Keratinocyte (primary cell): Measurements from ENCODE around the gene FNIP2.

ENCODE experiments used
- EZH2 ChIP-seq: IDR thresholded peaks from one replicate; pipeline ENCODE4 v1.6.1; 2012; ENCODE audit warnings: inconsistent platforms, mild to moderate bottlenecking, low read length, moderate library complexity
- TF ChIP-seq, protein P1 (sequence below), 3 experiments: IDR thresholded peaks in 1 of 3; conservative IDR thresholded peaks in 1 of 3; optimal IDR thresholded peaks in 1 of 3; 2 replicates in 2 of 3; 3 replicates in 1 of 3; pipeline versions ENCODE3 to v1.5.1; 2011; ENCODE audit warnings: low read length in 3 of 3, mild to moderate bottlenecking in 3 of 3, moderate library complexity in 2 of 3, control low read depth in 1 of 3, inconsistent platforms in 1 of 3; ENCODE audit not compliant: insufficient read depth in 2 of 3; ENCODE audit errors: extremely low read depth in 1 of 3

DNA sequence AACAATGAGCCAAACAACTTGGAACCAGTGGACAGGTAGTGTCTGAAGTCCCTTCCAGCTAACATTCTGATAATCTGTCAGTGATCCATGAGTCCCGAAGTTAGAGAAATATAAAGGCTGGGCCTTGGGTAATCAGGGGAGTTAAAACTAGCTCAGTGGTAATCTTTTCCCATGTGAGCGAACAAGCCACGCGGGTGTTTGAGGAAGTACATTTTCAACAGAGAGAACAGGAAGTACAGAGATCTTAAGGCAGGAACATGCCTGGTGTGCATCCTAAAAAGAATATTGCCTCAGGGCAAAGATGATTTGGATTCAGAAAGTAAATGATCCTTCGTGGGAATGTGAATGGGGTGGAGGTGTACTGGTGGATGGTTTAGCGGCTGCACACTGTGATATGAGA is 42.9 kb downstream of the FNIP2 start:
- TF ChIP-seq, protein P1, sequence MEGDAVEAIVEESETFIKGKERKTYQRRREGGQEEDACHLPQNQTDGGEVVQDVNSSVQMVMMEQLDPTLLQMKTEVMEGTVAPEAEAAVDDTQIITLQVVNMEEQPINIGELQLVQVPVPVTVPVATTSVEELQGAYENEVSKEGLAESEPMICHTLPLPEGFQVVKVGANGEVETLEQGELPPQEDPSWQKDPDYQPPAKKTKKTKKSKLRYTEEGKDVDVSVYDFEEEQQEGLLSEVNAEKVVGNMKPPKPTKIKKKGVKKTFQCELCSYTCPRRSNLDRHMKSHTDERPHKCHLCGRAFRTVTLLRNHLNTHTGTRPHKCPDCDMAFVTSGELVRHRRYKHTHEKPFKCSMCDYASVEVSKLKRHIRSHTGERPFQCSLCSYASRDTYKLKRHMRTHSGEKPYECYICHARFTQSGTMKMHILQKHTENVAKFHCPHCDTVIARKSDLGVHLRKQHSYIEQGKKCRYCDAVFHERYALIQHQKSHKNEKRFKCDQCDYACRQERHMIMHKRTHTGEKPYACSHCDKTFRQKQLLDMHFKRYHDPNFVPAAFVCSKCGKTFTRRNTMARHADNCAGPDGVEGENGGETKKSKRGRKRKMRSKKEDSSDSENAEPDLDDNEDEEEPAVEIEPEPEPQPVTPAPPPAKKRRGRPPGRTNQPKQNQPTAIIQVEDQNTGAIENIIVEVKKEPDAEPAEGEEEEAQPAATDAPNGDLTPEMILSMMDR (optimal IDR thresholded peaks at IDR 0.05 in 1 of 3, IDR thresholded peaks at IDR 0.05 in 1 of 3, conservative IDR thresholded peaks at IDR 0.05 in 1 of 3; ENCODE audit: extremely low read depth in 1 of 3, insufficient read depth in 2 of 3, low read length in 3 of 3) = peak in 1 of 3 experiments; percentile 11
- TF ChIP-seq EZH2 = no peak
